SJSA1 (cell line): ENCODE data around the gene DHX35. TPM values are rescaled to one million over a fixed set of nuclear protein-coding genes. Genes with fewer than 3 reads are reported as not detected.
"Not testable (repeated sequence)": the region's sequence is repeated elsewhere in the genome, so short reads cannot be mapped to it uniquely, and the experiment has no call there.

Experiments used
- DNase-seq, 2 experiments: peaks; one replicate each; pipeline ENCODE4 v3.0.0-alpha.2; 2015 to 2020; ENCODE audit warnings: low spot score in 2 of 2, low read depth in 1 of 2
- H3K27ac ChIP-seq: fragments of 250-450 bp; sonication (Bioruptor Pico); 2 replicates; pipeline ENCODE4 v1.5.1; 2020; ENCODE audit warnings: mild to moderate bottlenecking, moderate library complexity
- H3K27me3 ChIP-seq: fragments of 250-450 bp; sonication (Bioruptor Pico); replicated peaks from 2 replicates; pipeline ENCODE4 v1.5.1; 2020; ENCODE audit warnings: mild to moderate bottlenecking, moderate library complexity
- H3K36me3 ChIP-seq: fragments of 250-450 bp; sonication (Bioruptor Pico); 2 replicates; pipeline ENCODE4 v1.5.1; 2020; ENCODE audit warnings: mild to moderate bottlenecking
- H3K4me1 ChIP-seq: fragments of 250-450 bp; sonication (Bioruptor Pico); replicated peaks from 2 replicates; pipeline ENCODE4 v1.6.1; 2021; ENCODE audit warnings: mild to moderate bottlenecking
- H3K4me3 ChIP-seq: fragments of 250-450 bp; sonication (Bioruptor Pico); 2 replicates; pipeline ENCODE4 v1.5.1; 2020; ENCODE audit warnings: mild to moderate bottlenecking
- H3K9me3 ChIP-seq: fragments of 250-450 bp; sonication (Bioruptor Pico); replicated peaks from 2 replicates; pipeline ENCODE4 v1.5.1; 2020; ENCODE audit warnings: mild to moderate bottlenecking
- total RNA-seq: library from RNA; depleted of rRNA; stranded (reverse); fragments of >200 nt; shearing (Covaris generic); gene quantifications from 2 replicates; pipeline ENCODE4 v1.2.3, GENCODE V29; 2014

DHX35 gene
- total RNA-seq, 1 experiment from 2014 or later, result 18.7 TPM

DNA sequence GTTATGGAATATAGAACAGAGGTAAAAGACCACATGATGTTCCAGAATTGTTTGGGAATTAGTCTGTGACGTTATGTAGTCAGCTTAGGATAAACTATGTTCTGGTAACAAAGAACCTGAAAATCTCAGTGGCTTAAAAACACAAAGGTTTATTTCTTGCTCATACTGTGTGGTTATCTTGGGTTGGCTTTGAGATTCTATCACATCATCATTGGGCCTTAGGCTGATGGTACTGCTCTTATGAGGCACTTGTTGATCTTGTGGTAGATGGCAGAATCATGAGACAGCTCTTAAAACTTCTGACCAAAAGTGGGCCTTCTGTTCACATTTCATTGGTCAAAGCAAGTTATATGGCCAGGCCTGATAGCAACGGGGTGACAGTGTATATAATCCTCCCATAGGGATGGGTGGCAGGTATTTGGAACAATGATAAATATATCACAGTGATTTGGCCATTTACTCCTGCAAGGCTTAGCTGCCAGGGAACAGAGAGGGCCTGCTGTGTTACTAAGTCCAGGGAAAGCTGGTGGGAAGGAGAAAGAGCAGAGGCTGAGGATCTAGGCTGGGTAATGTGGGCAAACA lies 13.5 kb downstream of the DHX35 start:
- H3K36me3 ChIP-seq, result peaks cover 34% of the 10 kb centered on the region
- peaks cover 29% of the 10 kb centered on the region for H3K4me1 ChIP-seq
- H3K9me3 ChIP-seq, result no peaks in the 10 kb centered on the region
- 0 out of 2 replicates have a peak overlapping the region, but pooled peaks have one; percentile 4 for H3K27ac ChIP-seq
- no peak overlapping the region for H3K4me3 ChIP-seq
- no peaks in the 10 kb centered on the region for H3K27me3 ChIP-seq
- no peak for DNase-seq

DNA sequence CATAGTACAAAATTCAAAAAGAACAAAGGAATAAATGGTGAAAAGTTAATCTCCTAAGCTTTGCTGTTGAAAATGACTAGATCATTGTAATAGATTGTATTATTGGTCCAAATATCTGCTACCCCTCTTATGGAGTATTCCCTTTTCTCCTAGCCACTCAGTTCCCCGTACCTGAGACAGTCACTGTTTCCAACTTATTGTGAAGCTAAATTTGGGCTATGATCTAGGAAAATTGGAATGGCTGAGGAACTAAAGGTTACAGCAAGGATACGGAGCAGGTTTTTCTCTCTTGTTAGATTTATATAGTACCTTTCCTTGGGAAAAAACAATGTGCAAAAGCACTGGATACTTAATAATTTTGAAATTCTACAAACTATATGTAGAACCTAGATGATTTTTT lies 17.3 kb downstream of the DHX35 start:
- Histone ChIP-seq H3K4me3 (no peak overlapping the region), H3K4me1 (peaks cover 25% of the 10 kb centered on the region), H3K27me3 (no peaks in the 10 kb centered on the region), H3K27ac (no peak overlapping the region), H3K9me3 (no peaks in the 10 kb centered on the region), H3K36me3 (peaks cover 15% of the 10 kb centered on the region)
- DNase-seq, result no peak

DNA sequence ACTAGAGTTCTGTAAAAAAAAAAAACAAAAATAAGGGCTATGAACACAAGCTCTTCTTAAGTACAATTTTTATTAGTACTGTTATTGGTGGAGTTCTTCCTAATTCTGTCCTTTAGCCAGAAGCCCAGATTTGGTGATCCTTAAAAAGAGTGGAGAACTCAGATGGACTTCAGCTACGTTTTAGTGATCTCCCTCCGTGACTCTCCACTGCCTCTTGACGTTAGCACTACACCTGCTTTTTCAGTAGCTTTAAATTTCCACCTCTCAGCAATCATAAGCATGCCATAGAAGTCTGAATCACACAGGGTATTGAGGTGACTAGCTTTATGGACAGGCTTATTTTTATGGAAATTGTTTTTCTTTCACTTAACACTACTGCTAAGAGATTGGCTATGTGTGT lies 17.7 kb downstream of the DHX35 start:
- peaks cover 27% of the 10 kb centered on the region for H3K4me1 ChIP-seq
- no peaks in the 10 kb centered on the region for H3K27me3 ChIP-seq
- H3K27ac ChIP-seq, result no peak overlapping the region
- H3K36me3 ChIP-seq, result peaks cover 14% of the 10 kb centered on the region
- H3K4me3 ChIP-seq, result no peak overlapping the region
- no peaks in the 10 kb centered on the region for H3K9me3 ChIP-seq
- no peak for DNase-seq

DNA sequence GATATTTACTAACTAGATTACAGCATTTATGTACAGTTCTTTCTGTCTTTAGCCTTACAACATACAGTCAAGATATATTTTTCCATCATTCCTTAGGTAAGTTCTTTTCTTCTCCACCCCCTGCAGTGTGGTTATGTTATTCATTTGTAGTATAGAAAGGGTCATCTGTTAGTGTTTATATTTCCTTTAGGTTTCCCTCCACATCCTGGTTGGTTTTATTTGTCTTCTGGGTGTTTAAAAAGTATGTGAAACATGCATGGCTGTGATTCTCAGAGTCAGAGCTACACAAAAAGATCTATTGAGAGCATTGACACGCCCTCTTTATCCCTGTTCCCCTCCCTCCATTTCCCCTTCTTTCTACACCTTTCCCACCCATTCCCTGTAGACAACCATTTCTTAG lies 20.1 kb downstream of the DHX35 start:
- H3K9me3 ChIP-seq, result no peaks in the 10 kb centered on the region
- H3K27ac ChIP-seq, result no peak overlapping the region
- H3K36me3 ChIP-seq, result 0 out of 2 replicates have a peak, but pooled peaks cover 5% of the 10 kb centered on the region
- no peaks in the 10 kb centered on the region for H3K27me3 ChIP-seq
- DNase-seq, result peak in 1 of 2 experiments; percentile 52
- no peak overlapping the region for H3K4me3 ChIP-seq
- H3K4me1 ChIP-seq, result peaks cover 30% of the 10 kb centered on the region

DNA sequence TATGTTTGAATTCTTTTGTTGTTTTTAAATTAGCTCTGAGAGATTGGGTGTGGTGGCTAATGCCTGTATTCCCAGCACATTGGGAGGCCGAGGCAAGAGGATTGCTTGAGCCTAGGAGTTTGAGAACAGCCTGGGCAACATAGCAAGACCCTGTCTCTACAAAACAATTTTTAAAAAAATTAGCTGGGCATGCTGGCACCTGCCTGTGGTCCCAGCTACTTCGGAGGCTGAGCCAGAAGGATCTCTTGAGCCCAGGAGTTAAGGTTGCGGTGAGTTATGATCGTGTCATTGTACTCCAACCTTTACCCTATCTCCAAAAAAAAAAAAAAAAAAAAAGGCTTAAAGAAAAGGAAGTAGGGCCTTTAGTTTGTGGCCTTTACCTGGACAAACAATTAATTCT lies 22.9 kb downstream of the DHX35 start:
- Histone ChIP-seq H3K27me3 (no peaks in the 10 kb centered on the region), H3K27ac (peak overlapping the region; percentile 1; the same call in 1 of the 2 replicates), H3K4me3 (no peak overlapping the region), H3K36me3 (peaks cover 9% of the 10 kb centered on the region), H3K4me1 (peaks cover 30% of the 10 kb centered on the region), H3K9me3 (no peaks in the 10 kb centered on the region)
- no peak for DNase-seq

DNA sequence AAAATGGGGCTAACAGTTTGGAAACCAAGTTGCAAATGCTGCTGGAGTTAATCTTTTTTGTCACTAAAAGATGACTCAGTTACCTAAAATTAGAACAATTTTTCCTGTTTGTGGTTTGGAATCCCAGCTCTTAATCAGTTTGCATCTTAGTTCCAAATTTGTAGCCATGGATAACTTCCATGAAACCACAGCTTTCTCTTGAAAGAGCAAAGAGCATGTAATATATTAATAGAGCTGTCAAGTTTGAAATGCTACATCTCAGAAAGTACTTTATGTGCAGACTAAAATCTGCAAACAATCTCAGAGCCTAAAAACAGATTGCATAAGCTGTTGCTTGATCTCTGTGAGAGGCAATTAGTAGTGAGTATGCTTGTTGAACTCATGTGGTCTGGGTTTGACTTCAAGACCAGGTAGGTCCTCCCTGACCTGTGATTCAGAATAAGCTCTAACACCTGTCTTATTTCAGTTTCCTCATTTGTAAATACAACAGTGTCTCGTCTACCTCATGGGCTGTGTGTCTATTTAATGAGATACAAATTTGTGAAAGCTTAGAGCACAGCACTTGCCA lies 23.5 kb downstream of the DHX35 start:
- peak overlapping the region; percentile 1; the same call in 1 of the 2 replicates for H3K27ac ChIP-seq

DNA sequence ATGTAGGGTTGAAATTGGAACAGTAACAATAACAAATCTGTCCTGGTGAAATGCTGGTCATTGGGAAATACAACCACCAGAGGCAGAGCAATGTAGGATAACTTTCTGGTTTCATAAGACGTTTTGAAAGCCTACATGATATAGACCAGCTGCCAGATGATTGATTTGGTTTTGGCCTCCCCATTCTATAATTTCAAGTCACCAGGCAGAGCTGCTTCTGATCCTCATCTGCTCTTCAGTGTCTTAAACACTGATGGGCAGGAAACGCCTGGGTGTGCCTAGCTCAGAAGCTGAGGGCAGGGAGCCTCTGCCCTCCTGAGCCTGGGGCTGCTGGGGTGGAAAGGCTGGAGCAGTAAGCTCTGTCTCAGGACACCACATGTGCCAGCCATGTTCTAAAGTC lies 24.5 kb downstream of the DHX35 start:
- no peak overlapping the region for H3K27ac ChIP-seq
- no peaks in the 10 kb centered on the region for H3K27me3 ChIP-seq
- peaks cover 19% of the 10 kb centered on the region for H3K36me3 ChIP-seq
- no peak overlapping the region for H3K4me3 ChIP-seq
- H3K4me1 ChIP-seq, result peaks cover 30% of the 10 kb centered on the region
- DNase-seq, result no peak
- H3K9me3 ChIP-seq, result no peaks in the 10 kb centered on the region

More for the DNA sequence above, 23.5 kb downstream of the DHX35 start:
- Histone ChIP-seq H3K27me3 (no peaks in the 10 kb centered on the region), H3K9me3 (no peaks in the 10 kb centered on the region), H3K4me3 (no peak overlapping the region), H3K4me1 (peaks cover 30% of the 10 kb centered on the region), H3K36me3 (peaks cover 15% of the 10 kb centered on the region)
- peak in 1 of 2 experiments; percentile 20 for DNase-seq

DNA sequence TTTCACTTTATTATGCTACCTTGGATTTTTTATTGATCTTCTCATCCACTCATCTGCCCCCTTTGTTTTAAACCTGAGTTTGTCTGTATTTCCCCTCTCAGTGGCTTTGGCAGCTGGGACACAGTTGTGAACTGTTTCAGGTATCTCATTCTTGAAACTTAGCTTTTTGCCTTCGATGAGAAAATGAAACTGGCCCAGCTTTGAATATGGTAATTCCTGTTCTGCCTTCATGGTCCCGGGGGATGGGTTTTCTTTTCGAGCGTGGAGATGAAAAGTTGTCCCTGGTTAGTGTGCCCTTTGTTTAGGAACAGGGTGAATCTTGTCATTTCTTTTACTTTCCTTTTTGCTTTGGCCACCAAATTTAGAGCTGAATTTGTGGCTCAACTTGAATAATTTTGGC lies 25.6 kb downstream of the DHX35 start:
- Histone ChIP-seq H3K9me3 (no peaks in the 10 kb centered on the region), H3K27me3 (no peaks in the 10 kb centered on the region), H3K27ac (no peak overlapping the region), H3K36me3 (peaks cover 19% of the 10 kb centered on the region), H3K4me1 (peaks cover 21% of the 10 kb centered on the region), H3K4me3 (no peak overlapping the region)
- DNase-seq, result no peak

DNA sequence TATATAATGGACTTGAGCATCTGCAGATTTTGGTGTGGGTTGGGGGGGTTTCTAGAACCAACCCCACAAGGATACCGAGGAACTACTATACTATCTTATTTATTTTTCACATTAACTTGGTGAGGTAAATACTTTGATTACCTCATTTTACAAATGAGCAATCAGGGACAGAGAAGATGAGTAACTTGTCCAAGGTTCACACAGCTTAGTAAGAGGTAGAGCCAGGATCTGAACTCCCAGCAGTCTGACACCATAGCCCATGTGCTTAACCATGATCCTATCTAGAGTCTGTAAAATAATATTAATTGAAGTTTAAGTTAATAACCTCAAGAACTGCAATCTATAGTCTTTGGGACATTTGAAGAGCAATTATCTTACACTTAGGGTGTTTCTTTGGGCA lies 28.6 kb downstream of the DHX35 start:
- no peaks in the 10 kb centered on the region for H3K9me3 ChIP-seq
- no peak overlapping the region for H3K27ac ChIP-seq
- peaks cover 3% of the 10 kb centered on the region for H3K4me1 ChIP-seq
- H3K4me3 ChIP-seq, result no peak overlapping the region
- peaks cover 26% of the 10 kb centered on the region for H3K36me3 ChIP-seq
- DNase-seq, result no peak
- H3K27me3 ChIP-seq, result no peaks in the 10 kb centered on the region

DNA sequence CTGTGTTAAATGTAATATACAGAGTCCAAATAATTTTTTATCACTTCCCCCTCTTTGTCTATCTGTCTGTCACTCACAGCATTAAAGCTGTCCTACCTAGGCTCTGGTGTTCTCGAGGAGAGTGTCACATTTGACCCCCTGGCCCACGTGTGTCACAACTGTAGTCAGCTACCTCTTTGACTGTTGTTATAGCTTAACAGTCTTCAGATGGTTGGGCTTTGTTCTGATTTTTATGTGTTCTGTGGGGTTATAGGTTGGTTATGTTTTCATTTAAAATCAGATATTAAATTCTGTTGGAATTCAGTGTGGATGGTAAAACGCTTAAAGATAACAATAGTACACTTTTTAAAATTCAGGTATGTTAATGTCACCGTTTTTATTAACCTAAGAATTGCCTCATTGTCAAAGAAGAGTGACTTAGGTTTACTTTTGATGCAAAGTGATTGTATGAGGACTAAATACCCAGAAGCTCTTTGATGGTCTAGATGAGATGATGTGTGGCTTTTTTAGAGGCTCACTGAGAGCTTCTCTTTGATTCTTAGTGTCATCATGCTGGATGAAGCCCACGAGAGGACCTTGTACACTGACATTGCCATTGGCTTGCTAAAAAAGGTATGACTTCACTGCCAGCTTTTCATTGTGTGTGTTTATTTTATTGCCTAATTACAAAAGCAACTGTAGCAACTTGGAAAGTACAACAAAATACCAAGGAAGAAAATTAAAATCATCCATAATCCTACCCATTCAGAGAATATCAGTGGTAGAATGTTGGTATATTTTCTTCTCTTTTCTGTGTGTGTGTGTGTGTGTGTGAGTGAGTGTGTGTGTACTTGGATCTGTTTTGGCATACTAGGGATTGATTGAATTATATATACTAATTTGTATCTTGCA lies 29.9 kb downstream of the DHX35 start:
- Histone ChIP-seq H3K9me3 (no peaks in the 10 kb centered on the region), H3K27ac (no peak overlapping the region), H3K27me3 (no peaks in the 10 kb centered on the region), H3K4me3 (no peak overlapping the region), H3K4me1 (no peaks in the 10 kb centered on the region), H3K36me3 (peaks cover 36% of the 10 kb centered on the region)
- no peak for DNase-seq

DNA sequence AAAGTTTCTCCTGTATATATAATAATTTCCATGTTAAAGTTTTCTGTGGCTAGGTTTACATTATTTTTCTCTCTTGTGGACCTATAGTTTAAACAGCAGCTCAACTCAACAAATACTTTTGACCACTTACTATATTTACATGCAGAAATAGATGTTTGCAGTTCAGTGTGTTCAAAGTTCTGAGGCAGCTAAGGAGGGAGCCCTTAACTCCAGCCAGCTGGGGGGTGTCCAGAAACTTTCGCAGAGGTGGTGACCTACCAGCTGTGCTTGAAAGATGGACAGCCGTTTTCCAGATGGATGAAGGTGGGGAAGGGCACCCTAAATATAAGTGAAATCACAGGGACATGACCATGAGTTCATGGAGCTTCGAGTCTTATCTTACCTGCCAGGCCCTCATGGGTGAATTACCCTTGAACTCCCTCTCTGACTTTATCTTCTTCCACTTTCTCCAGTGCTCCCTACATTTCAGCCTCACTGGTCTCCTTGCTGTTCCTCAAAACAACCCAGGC lies 33.4 kb downstream of the DHX35 start:
- DNase-seq, result no peak
- Histone ChIP-seq H3K27ac (no peak overlapping the region), H3K27me3 (no peaks in the 10 kb centered on the region), H3K9me3 (no peaks in the 10 kb centered on the region), H3K4me1 (no peaks in the 10 kb centered on the region), H3K36me3 (peaks cover 47% of the 10 kb centered on the region), H3K4me3 (no peak overlapping the region)

DNA sequence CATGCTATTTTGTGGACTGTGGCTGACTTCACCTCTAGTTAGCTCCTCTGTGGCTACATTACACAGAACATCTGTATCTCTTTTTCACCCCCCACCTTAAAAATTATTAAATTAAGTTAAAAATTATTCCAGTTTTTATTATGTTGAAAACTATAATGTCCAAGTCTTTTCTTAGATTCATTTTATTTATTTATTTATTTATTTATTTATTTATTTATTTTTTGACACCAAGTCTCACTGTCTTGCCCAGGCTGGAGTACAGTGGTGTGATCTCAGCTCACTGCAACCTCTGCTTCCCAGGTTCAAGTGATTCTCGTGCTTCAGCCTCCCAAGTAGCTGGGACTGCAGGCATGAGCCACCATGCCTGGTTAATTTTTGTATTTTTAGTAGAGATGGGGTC lies 34.7 kb downstream of the DHX35 start:
- H3K27me3 ChIP-seq, H3K27ac ChIP-seq, H3K4me1 ChIP-seq, H3K4me3 ChIP-seq, DNase-seq, H3K9me3 ChIP-seq: not testable (repeated sequence)
- peaks cover 46% of the 10 kb centered on the region for H3K36me3 ChIP-seq

DNA sequence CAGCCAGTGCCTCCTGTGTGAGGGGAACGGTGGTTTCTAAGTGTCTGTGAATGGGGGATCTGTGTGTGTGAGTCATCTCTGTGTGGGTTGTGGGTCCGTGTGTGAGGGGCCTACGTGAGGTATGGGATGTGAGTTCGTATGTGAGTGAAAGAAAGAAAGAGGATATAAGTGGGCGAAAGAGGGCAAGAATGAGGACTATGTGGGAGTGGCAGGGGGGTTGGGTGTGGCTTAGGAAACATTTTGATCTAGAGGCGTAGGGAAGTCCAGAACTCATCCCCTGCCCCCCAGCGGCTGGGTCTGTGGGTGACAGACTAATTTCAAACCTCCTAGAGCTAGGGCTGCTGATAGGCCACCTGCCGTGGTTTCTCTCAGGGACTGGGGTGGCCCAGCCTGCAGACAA lies 35.5 kb downstream of the DHX35 start:
- Histone ChIP-seq H3K9me3 (no peaks in the 10 kb centered on the region), H3K4me3 (no peak overlapping the region), H3K4me1 (no peaks in the 10 kb centered on the region), H3K27me3 (no peaks in the 10 kb centered on the region), H3K27ac (no peak overlapping the region), H3K36me3 (peaks cover 51% of the 10 kb centered on the region)
- DNase-seq, result no peak

DNA sequence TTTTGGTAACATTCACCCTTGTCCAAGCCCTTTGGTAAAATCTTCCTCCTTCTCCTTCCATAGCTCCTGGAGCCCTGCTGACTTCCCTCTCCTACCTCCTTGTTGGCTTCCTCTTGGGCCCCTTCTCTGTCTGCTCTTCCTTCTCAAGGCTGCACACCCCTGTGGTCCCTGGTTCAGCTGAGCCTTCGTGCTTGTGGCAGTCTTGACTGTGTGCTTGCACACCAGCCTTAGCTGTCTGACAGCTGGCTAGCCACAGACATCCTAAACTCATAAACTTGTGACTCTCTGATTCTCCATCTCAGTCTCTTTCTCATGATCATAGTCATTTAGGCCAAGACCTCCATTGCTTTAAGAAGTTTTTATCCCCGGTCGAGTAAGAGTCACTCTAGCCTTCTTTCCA lies 37.1 kb downstream of the DHX35 start:
- Histone ChIP-seq H3K9me3 (no peaks in the 10 kb centered on the region), H3K27me3 (no peaks in the 10 kb centered on the region), H3K27ac (no peak overlapping the region), H3K36me3 (peaks cover 62% of the 10 kb centered on the region), H3K4me3 (no peak overlapping the region), H3K4me1 (no peaks in the 10 kb centered on the region)
- DNase-seq, result no peak
